Measurements from ENCODE around the gene PLPP3.

DNA sequence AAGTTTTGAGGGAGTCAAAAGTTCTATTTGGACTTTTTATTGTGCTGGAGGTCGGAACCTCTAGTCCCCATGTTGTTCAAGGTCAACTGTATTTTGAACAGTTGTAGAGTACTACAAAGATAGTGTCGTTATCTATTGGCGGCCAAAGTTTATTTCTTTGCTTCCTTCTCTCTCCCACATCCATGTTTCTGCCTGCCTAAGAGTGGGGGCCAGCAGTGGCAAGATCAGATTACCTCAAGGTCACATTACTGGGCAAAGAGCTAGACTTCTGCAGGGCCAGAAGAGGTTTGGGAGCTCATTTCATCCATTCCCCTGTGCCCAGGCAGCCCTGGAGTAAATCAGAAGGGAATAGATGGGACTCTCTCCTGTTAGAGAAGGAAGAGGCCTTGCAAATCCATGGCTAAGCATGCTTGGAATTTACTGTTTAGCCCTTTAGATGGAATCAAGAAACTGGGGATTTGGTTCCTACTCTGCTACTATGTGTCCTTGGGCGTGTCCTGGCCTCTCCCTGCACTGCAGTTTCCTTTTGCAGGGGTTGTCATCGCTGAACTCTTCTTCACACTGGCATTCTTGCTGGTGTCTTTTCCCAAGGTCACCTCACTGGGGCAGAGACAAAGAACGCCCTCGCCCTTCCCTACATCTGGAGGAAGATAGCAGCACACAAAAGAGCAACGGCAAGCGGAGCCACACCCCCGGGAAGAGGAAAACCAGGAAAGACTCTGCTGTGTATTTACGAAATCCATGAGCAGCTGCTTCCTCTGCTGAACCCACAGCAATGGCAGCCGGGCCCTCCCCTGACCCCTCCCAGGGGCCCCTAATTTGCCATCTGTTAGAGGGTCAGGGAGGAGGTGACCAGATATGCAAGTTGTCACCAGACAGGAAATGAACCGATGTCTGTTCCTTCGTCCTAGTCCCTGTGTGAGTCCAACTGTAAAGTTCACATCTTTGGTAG is 73.3 kb downstream of the PLPP3 start:
- TF ChIP-seq, protein P1, sequence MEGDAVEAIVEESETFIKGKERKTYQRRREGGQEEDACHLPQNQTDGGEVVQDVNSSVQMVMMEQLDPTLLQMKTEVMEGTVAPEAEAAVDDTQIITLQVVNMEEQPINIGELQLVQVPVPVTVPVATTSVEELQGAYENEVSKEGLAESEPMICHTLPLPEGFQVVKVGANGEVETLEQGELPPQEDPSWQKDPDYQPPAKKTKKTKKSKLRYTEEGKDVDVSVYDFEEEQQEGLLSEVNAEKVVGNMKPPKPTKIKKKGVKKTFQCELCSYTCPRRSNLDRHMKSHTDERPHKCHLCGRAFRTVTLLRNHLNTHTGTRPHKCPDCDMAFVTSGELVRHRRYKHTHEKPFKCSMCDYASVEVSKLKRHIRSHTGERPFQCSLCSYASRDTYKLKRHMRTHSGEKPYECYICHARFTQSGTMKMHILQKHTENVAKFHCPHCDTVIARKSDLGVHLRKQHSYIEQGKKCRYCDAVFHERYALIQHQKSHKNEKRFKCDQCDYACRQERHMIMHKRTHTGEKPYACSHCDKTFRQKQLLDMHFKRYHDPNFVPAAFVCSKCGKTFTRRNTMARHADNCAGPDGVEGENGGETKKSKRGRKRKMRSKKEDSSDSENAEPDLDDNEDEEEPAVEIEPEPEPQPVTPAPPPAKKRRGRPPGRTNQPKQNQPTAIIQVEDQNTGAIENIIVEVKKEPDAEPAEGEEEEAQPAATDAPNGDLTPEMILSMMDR (IDR thresholded peaks at IDR 0.05) = no peak
- TF ChIP-seq ZFX (IDR thresholded peaks at IDR 0.05; ENCODE audit: borderline replicate concordance) = no peak

Data from 22Rv1 (cell line).